B cell (primary cell): Measurements from ENCODE around the gene TAS1R1. TPM values are rescaled to one million over a fixed set of nuclear protein-coding genes. Genes with fewer than 3 reads are reported as not detected.

Experiments used
- ATAC-seq: fragments of 200-7000 bp; cut with Tn5 transposase; one replicate; pipeline ENCODE4 v1.10.0; 2021; ENCODE audit warnings: low read depth, mild to moderate bottlenecking, moderate number of reproducible peaks, moderate library complexity
- CTCF ChIA-PET: fragments of 350-600 bp; sonication (Branson Sonifier 250); formaldehyde crosslinking; loops from one replicate; lab custom pipeline; 2021; ENCODE audit warnings: antibody characterized with exemption, inconsistent platforms; lab: Charles Lee
- POLR2A ChIA-PET: fragments of 350-600 bp; sonication (Branson Sonifier 250); formaldehyde crosslinking; loops from one replicate; lab custom pipeline; 2021; ENCODE audit warnings: antibody characterized with exemption; lab: Charles Lee
- DNase-seq: peaks from one replicate; pipeline ENCODE4 v3.0.0; 2013
- H2AFZ ChIP-seq: 2 replicates; pipeline ENCODE4 v1.6.1; 2012; ENCODE audit warnings: mild to moderate bottlenecking, low read depth, low read length; ENCODE audit not compliant: insufficient read depth, poor library complexity, severe bottlenecking
- H3K27ac ChIP-seq, 2 donors: 1 replicate in 1 of 2; 2 replicates in 1 of 2; pipeline ENCODE4 v1.5.1; 2012 to 2013; ENCODE audit warnings: low read length in 2 of 2, mild to moderate bottlenecking in 2 of 2, moderate library complexity in 1 of 2
- H3K27me3 ChIP-seq, 4 experiments: fragments of 200-600 bp in 1 of 4; sonication (generic) in 1 of 4; replicated peaks in 1 of 4; 1 replicate in 2 of 4; 2 replicates in 2 of 4; pipeline versions ENCODE4 v1.6.1 to v1.7.0; 2013 to 2016; ENCODE audit warnings: low read length in 3 of 4, mild to moderate bottlenecking in 2 of 4, mixed read lengths in 1 of 4, moderate library complexity in 1 of 4; ENCODE audit not compliant: insufficient read depth in 4 of 4, control insufficient read depth in 3 of 4; ENCODE audit errors: control extremely low read depth in 1 of 4
- H3K36me3 ChIP-seq, 2 experiments: replicated peaks in 1 of 2; 1 replicate in 1 of 2; 2 replicates in 1 of 2; pipeline versions ENCODE4 v1.6.1 to v1.7.1; 2013; ENCODE audit warnings: low read length in 1 of 2; ENCODE audit not compliant: insufficient read depth in 2 of 2, control insufficient read depth in 1 of 2; ENCODE audit errors: control extremely low read depth in 1 of 2, extremely low read depth in 1 of 2
- H3K4me1 ChIP-seq, 2 donors: fragments of 200-600 bp in 1 of 2; sonication (generic) in 1 of 2; 1 replicate in 1 of 2; 2 replicates in 1 of 2; pipeline versions ENCODE4 v1.5.1 to v1.6.1; 2013 to 2017; ENCODE audit warnings: low read length in 2 of 2; ENCODE audit not compliant: control insufficient read depth in 2 of 2, insufficient read depth in 2 of 2
- H3K4me2 ChIP-seq: replicated peaks from 2 replicates; pipeline ENCODE3; 2012; ENCODE audit warnings: mild to moderate bottlenecking, low read depth, low read length; ENCODE audit not compliant: poor library complexity, severe bottlenecking
- H3K4me3 ChIP-seq, 5 experiments: fragments of 200-600 bp in 1 of 5; sonication (generic) in 1 of 5; 1 replicate in 3 of 5; 2 replicates in 2 of 5; pipeline versions ENCODE4 v1.5.1 to v1.7.0; 2011 to 2016; ENCODE audit warnings: low read length in 4 of 5, mild to moderate bottlenecking in 4 of 5, low read depth in 2 of 5, control low read depth in 1 of 5, moderate library complexity in 1 of 5; ENCODE audit not compliant: insufficient read depth in 1 of 5; ENCODE audit errors: control extremely low read depth in 1 of 5, extremely low read depth in 1 of 5
- H3K79me2 ChIP-seq: fragments of 200-600 bp; sonication (generic); one replicate; pipeline ENCODE4 v1.6.0; 2016; ENCODE audit warnings: low read length; ENCODE audit not compliant: control insufficient read depth, insufficient read depth
- H3K9ac ChIP-seq: fragments of 200-600 bp; sonication (generic); 2 replicates; pipeline ENCODE4 v1.6.1; 2017; ENCODE audit warnings: mild to moderate bottlenecking, low read length, moderate library complexity
- H3K9me3 ChIP-seq, 3 donors: one replicate each; pipeline versions ENCODE4 v1.6.1 to v1.7.1; 2013; ENCODE audit warnings: low read length in 2 of 3; ENCODE audit not compliant: control insufficient read depth in 2 of 3, insufficient read depth in 1 of 3; ENCODE audit errors: control extremely low read depth in 1 of 3
- H4K20me1 ChIP-seq: 2 replicates; pipeline ENCODE4 v1.6.0; 2012; ENCODE audit warnings: mild to moderate bottlenecking, low read length; ENCODE audit not compliant: insufficient read depth, control insufficient read depth, poor library complexity, severe bottlenecking
- H3K27ac Mint-ChIP-seq: one replicate; pipeline ENCODE4 v1.8.0; 2021; ENCODE audit warnings: mixed read lengths
- H3K27me3 Mint-ChIP-seq: one replicate; pipeline ENCODE4 v1.8.0; 2021; ENCODE audit warnings: mixed read lengths
- H3K4me1 Mint-ChIP-seq: one replicate; pipeline ENCODE4 v1.8.0; 2021; ENCODE audit warnings: mixed read lengths
- H3K4me3 Mint-ChIP-seq: one replicate; pipeline ENCODE4 v1.8.0; 2021; ENCODE audit warnings: mixed read lengths
- H3K9me3 Mint-ChIP-seq: one replicate; pipeline ENCODE4 v1.8.0; 2022; ENCODE audit warnings: mixed read lengths; ENCODE audit not compliant: insufficient read depth
- EZH2 ChIP-seq: IDR thresholded peaks from 2 replicates; pipeline ENCODE4 v1.6.1; 2012; ENCODE audit warnings: borderline replicate concordance, low read depth, mild to moderate bottlenecking, moderate library complexity, low read length; ENCODE audit not compliant: insufficient read depth, poor library complexity, severe bottlenecking
- WGBS: methylation state at CpG from one replicate; pipeline ENCODE4 v1.1.5; 2013; ENCODE audit warnings: missing lambda C conversion rate; ENCODE audit not compliant: insufficient coverage; 5-methylcytosine and 5-hydroxymethylcytosine counted together
- intact Hi-C: fragments of 100-400 bp; cut with micrococcal nuclease; formaldehyde crosslinking; loops from one replicate; pipeline ENCODE4 v1.10.0; 2022
- polyA plus RNA-seq: library from polyadenylated mRNA; depleted of rRNA; stranded (reverse); fragments of >200 nt; gene quantifications from 2 replicates; pipeline ENCODE4 v1.2.3, GENCODE V29; 2012
- total RNA-seq, 2 donors: library from RNA; stranded (reverse); fragments of 120-200 nt in 1 of 2; gene quantifications; 1 replicate in 1 of 2; 2 replicates in 1 of 2; pipeline versions ENCODE4 v1.2.3 to v1.2.4, GENCODE V29; 2013 to 2022
- TF ChIP-seq, protein P1 (sequence below): fragments of 200-600 bp; IDR thresholded peaks from one replicate; pipeline ENCODE4 v1.8.0; 2022; ENCODE audit warnings: antibody characterized with exemption, mild to moderate bottlenecking

TAS1R1 gene
- total and polyA plus RNA-seq, 2 donors (not counting 1 experiment from before 2014, with no cell fraction given): 0.09 TPM; not detected in 1

- no peaks in the 10 kb centered on the region for H3K27me3 ChIP-seq
- no peaks in the 10 kb centered on the region for H3K36me3 ChIP-seq
- intact Hi-C loops: no loop called here
- peak; percentile 54 for DNase-seq
- H3K4me1 ChIP-seq: peaks cover 11 to 14% of the 10 kb centered on the region in 2 donors
- H3K79me2 ChIP-seq: peaks cover 16% of the 10 kb centered on the region
- peak overlapping the region; percentile 99 for H3K4me2 ChIP-seq
- H2AFZ ChIP-seq: peak overlapping the region; percentile 84
- peak overlapping the region in 1 of 2 donors; percentile 68 for H3K27ac ChIP-seq
- peak overlapping the region; percentile 91 for H3K27ac Mint-ChIP-seq
- ChIA-PET CTCF (no interaction called here), POLR2A (interaction anchor here (0.7 to 1.2 kb wide), 4 partner anchors 10 to 34 kb away, joined by 3 to 4 read pairs (median 4); partner anchors contain the start of genes KLHL21, THAP3 and ZBTB48)
- under 1% methylated on average over 68 of the region's 117 CpGs for WGBS
- H3K4me3 ChIP-seq: peak overlapping the region in 4 of 5 experiments; percentile 46 to 86 (median 74)
- no peaks in the 10 kb centered on the region for H3K9me3 ChIP-seq
- no peaks in the 10 kb centered on the region for H3K27me3 Mint-ChIP-seq
- TF ChIP-seq EZH2: no peak
- TF ChIP-seq, protein P1, sequence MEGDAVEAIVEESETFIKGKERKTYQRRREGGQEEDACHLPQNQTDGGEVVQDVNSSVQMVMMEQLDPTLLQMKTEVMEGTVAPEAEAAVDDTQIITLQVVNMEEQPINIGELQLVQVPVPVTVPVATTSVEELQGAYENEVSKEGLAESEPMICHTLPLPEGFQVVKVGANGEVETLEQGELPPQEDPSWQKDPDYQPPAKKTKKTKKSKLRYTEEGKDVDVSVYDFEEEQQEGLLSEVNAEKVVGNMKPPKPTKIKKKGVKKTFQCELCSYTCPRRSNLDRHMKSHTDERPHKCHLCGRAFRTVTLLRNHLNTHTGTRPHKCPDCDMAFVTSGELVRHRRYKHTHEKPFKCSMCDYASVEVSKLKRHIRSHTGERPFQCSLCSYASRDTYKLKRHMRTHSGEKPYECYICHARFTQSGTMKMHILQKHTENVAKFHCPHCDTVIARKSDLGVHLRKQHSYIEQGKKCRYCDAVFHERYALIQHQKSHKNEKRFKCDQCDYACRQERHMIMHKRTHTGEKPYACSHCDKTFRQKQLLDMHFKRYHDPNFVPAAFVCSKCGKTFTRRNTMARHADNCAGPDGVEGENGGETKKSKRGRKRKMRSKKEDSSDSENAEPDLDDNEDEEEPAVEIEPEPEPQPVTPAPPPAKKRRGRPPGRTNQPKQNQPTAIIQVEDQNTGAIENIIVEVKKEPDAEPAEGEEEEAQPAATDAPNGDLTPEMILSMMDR: no peak
- H3K4me3 Mint-ChIP-seq: peak overlapping the region; percentile 92
- peak overlapping the region; percentile 85 for H3K9ac ChIP-seq
- H3K9me3 Mint-ChIP-seq: no peaks in the 10 kb centered on the region
- H4K20me1 ChIP-seq: peaks cover 4% of the 10 kb centered on the region
- peaks cover 17% of the 10 kb centered on the region for H3K4me1 Mint-ChIP-seq
- peak; percentile 6 for ATAC-seq
Observed at GRCh38 chr1:6614019-6614928, 59.2 kb downstream of the TAS1R1 start.
